Muscle of arm (tissue), 14 donors: Measurements from ENCODE around the gene PRMT7. TPM values are rescaled to one million over a fixed set of nuclear protein-coding genes. Genes with fewer than 3 reads are reported as not detected.

Source experiments
- DNase-seq: peaks from one replicate; pipeline ENCODE4 v3.0.0-alpha.2; 2013
- long read RNA-seq, 11 donors: transcript quantifications; one replicate each; lab custom pipeline, GENCODE V29; 2026
- polyA plus RNA-seq, 12 donors: library from polyadenylated mRNA; unstranded; fragments of 120-200 nt; gene quantifications; one replicate each; pipeline ENCODE4 v1.2.1, GENCODE V29; 2013; ENCODE audit not compliant: insufficient read length in 12 of 12

Gene PRMT7
- polyA plus RNA-seq: 10 to 100 TPM in 11 of 12 donors, not detected in 1; 33.0 to 56.0 (median 40.2) TPM
- long read RNA-seq, donor 1, partial matches to known transcripts: 0 of 2 reads
- long read RNA-seq, donor 1, other reads (novel, unspliced or antisense): 0 of 2 reads
- long read RNA-seq, donor 2: 0 reads
- long read RNA-seq, donor 3, partial matches to known transcripts: 0 of 1 reads
- long read RNA-seq, donor 3, other reads (novel, unspliced or antisense): 0 of 1 reads
- long read RNA-seq, donor 4: 0 reads
- long read RNA-seq, donor 5, partial matches to known transcripts: 0 of 2 reads
- long read RNA-seq, donor 5, other reads (novel, unspliced or antisense): 0 of 2 reads
- long read RNA-seq, donor 6: 0 reads
- long read RNA-seq, donor 7: 0 reads
- long read RNA-seq, donor 8, partial matches to known transcripts: 0 of 3 reads
- long read RNA-seq, donor 8, other reads (novel, unspliced or antisense): 0 of 3 reads
- long read RNA-seq, donor 9: 0 reads
- long read RNA-seq, donor 10, partial matches to known transcripts: 0 of 3 reads
- long read RNA-seq, donor 10, other reads (novel, unspliced or antisense): 0 of 3 reads
- long read RNA-seq, donor 11, partial matches to known transcripts: 0 of 2 reads
- long read RNA-seq, donor 11, other reads (novel, unspliced or antisense): 0 of 2 reads

DNA sequence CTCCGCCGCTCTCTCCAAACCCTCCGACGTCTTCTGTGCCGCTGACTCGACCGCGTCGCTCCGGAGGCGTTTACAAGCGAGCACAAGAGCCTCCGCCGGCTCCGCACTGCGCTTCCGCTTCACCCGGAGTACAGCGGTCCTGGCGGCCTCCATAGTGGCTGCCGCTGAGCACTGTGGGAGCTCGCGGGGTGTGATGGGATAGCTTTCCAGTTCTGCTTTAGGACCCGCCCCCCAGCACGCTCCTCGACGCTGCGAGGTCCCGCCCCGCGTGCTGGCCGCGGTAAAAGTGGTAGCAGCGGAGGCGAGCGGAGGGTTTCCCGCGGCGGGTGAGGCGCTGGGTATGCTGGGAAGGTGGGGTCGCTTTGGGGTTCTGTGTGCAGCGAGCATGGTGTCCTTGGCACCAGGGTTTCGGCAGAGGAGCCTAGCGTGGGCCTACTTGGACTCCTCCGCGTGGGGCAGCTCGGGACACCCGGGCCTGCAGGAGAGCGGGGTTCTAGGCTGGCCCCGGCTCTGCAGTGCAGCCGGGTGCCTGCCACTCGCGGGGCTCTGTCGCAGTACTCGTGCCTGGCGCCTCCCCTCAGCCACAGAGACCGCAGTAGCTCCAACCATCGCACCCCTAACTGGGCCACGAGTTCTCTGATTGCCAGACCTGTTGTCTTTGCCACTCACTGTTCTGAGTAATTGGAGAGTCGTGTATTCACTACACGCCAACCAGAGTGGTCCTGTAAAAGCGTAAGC, at the start of gene PRMT7, which contains the start of gene SLC7A6OS:
PRMT7 (plus strand) TSS at position 246 of the 738 bp plus-strand sequence. CDS start 4,961 bp downstream, outside the sequence.
SLC7A6OS (minus strand) TSS at position 173 of the 738 bp plus-strand sequence; CDS start at position 153, 20 bp downstream.
- peak; percentile 93 for DNase-seq

DNA sequence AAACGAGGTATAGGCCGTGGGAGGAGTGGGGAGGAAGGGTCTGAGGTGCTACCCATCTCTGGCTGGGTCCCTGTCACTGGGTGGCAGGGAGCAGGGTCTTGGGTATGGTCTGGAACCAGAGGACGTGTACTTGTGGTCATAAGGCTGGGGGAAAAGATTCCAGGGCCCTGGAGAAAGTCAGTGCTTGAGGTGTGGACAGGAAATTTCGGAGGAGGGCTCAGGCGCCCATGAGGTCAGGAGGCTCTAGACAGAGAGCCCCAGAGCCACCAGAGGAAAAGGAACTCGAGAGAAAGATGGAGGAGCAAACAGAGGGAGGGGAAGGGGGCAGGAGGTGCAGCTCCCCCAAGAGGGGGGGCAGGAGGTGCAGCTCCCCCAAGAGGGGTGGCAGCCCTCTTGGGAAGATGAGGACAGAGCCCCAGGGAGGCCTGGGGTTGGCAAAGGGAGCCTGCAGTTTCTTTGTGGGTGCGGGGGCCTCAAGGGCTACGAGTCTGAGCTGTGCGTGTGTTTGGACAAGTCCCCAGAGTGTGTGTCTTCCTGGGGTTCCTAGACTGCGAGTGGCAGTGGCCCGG, 47.2 kb upstream of the PRMT7 start:
- no peak for DNase-seq

GRCh38 chr16:68264128-68265077, 46.4 kb upstream of the PRMT7 start, which contains the start of gene SLC7A6:
SLC7A6 (plus strand) TSS chr16:68264526; CDS start chr16:68274727, 10,201 bp downstream.
- peak; percentile 69 for DNase-seq

DNA sequence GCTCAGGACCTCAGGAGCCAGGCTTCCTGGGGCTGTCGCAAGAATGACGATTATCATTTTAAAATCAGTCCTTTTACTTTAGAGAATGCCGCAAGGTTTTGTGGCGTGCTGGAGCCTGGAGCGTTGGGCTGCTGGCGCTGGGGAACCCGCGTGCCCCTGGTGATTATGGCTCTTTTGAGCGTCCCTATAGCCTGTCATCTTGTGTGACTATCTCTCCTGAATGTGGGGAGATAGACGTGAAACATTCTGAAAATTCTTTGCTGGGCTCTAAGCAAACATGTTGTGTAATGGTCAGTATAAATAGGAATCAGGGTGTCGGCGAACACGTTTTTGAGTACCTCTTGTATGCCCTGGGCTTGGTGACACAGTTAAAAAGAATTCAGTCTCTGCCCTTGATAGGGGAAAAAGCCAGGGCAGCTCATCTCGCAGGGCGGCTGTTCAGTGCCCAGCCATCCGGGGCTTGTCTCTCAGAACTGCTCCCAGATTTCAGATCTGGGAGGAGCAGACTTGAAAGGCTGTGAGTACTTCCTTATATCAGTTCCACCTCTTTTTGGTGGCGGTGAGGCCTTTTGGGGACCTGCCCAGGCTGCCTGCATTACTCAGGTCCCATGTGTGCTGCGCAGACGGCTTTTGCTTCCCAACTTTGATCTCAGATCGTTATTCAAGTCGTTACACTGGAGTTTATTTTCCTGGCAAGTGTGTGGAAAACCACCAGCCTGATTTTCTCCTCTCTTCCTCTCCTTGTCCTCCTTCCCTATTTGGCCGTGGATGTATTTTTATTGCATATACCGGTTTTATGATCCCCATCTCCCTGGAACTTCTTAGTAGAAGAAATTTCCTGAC, 45.5 kb upstream of the PRMT7 start:
- DNase-seq: peak; percentile 25

DNA sequence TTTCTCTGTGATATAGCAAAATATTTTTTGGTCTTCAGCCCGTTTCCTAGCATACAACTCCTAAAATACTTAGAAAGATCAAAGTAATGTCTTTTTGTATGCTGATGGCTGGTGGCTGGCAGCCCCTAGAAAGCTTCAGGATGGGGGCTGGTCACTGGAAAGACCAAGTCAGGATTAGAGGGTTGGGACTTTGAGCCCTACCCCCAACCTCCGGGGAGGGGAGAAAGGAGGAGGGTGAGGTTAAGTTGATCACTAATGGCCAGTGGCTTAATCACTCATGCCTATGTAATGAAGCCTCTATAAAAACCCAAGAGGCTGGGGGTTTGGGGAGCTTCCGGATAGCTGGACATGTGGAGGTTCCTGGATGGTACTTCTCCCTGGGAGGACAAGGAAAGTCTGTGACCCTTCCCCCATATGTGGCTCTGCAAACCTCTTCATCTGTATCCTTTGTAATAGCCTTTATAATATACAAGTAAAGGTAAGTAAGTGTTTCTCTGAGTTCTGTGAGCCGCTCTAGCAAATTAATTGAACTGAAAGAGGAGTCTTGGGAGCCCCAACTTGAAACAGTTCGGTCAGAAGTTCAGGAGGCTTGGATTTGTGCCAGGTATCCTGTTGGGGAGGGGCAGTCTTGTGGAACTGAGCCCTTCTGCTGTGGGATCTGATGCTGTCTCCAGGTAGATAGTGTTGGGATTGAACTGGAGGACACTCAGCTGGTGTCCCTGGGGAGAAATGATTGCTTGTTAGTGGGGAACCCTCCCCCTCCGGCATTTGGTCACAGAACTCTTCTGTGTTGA, 43.0 kb upstream of the PRMT7 start:
- no peak for DNase-seq

- no peak for DNase-seq
These were observed 41.0 kb upstream of the PRMT7 start for GRCh38 chr16:68269793-68270192.

GRCh38 chr16:68270353-68270752, 40.5 kb upstream of the PRMT7 start:
- DNase-seq: no peak

GRCh38 chr16:68272507-68273209, 38.2 kb upstream of the PRMT7 start:
- no peak for DNase-seq

- DNase-seq: no peak
These were observed 37.4 kb upstream of the PRMT7 start for GRCh38 chr16:68273459-68273858.

DNA sequence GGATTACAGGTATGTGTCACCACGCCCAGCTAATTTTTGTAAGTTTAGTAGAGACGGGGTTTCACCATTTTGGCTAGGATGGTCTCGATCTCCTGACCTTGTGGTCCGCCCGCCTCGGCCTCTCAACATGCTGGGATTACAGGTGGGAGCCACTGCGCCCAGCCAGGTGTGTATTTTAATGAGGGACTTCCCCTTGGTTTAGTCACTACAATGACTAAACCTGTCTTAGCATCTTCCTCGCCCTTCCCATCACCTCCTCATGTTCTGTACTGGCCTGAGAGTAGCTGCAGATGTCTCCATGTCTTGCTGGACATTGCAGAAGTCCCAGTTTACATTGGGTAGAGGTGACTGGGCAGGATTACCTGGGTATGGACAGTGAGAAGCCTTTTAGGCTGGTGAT, 36.9 kb upstream of the PRMT7 start:
- no peak for DNase-seq

DNA sequence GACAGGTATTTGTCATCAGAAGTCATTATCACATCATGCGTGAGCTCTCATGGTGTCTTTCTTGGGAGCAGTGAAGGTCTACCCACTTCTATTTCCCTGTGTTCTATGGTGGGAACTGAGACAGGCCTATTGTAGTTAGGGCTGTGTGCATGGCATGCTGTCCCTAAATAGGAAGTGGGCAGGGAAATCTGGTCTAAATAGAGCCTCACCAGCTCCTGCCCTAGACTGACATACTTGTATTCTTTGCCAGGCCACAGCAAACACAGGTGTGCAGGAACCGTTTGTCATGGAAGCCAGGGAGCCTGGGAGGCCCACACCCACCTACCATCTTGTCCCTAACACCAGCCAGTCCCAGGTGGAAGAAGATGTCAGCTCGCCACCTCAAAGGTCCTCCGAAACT, 36.4 kb upstream of the PRMT7 start:
- DNase-seq: no peak

DNA sequence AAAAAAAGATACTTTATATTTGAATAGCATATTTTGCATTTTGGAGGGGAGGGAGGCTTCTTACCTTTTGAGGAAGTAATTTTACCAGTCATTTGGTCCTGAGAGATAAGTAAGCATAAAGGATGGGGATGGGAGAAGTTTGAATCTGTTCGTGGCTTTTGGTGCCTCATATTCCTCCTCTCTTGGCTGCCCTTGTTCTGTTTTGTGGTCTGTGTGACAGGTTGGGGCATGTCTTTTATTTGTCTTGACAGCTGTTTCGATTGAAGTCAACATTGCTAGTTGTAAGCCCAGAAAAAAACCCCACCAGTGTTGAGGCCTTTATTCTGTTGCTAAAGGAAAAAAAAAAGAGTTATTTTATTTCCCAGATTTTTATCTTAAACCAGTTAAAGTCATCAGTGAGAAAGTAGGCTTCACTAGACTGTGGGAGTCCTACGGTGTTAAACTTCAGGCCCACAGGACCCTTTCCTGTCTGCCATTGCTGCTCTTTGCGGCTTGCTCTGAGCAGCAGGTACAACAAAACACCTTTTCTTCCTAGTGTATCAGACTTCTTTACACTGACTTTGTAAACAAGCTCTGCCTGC, 35.1 kb upstream of the PRMT7 start:
- DNase-seq: no peak

- no peak for DNase-seq
These were observed 34.6 kb upstream of the PRMT7 start for GRCh38 chr16:68276223-68276622.

GRCh38 chr16:68279726-68280558, 30.9 kb upstream of the PRMT7 start:
- no peak for DNase-seq

DNA sequence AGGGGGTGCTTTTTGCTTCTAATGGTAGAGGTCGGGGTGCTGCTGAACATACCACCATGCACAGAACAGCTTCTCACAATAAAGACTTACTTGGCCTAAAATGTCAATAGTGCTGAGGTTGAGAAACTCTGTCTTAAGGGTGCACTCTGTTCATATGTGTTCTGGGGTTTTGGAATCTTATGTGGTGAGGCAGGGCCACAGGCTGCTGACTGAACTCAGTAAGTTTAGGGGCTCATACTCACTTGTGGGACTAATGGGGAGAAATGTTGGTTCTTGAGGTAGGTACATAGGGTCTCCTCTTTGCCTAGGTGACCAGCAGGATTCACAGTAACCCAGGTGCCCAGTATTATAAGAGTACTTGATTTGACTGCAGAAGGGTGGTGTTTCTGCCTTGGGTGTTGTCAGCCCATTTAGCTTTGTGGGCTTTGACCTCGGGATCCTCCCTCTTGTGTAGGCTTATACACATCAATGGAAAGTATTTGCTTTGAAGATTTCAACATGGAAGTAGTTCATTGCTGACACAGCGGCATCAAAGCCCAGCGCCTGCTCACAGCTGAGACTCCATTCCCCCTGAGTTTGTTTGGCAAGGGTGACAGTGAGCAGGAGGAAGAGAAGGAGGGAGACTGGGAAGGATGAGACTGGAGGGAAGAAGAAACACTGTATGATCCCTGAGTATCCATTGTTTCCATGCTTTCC, 29.3 kb upstream of the PRMT7 start:
- DNase-seq: no peak

- no peak for DNase-seq
These were observed 28.8 kb upstream of the PRMT7 start for GRCh38 chr16:68282064-68282452.
